Mesangial cell (primary cell): ENCODE data around the gene MYO16. TPM values are rescaled to one million over a fixed set of nuclear protein-coding genes. Genes with fewer than 3 reads are reported as not detected.

Experiments
- total RNA-seq: library from RNA; depleted of rRNA; stranded (reverse); fragments of >200 nt; gene quantifications from 2 replicates; pipeline ENCODE4 v1.2.3, GENCODE V29; 2015

MYO16 gene
- under 0.01 and 3.0 TPM in 2 replicates for total RNA-seq

GRCh38 chr13:108629181-108629752 lies at the start of gene MYO16:
Gene MYO16 (plus strand): TSS chr13:108629611. CDS start chr13:108629845, 234 bp downstream.

